Neural crest cell (in vitro differentiated cells): Measurements from ENCODE around the gene HBZ. TPM values are rescaled to one million over a fixed set of nuclear protein-coding genes. Genes with fewer than 3 reads are reported as not detected.

Experiments
- DNase-seq: peaks from one replicate; pipeline ENCODE4 v3.0.0; 2021; ENCODE audit warnings: low read depth, mixed read lengths, low spot score
- H3K27ac Mint-ChIP-seq: one replicate; pipeline ENCODE4 v1.8.0; 2021; ENCODE audit warnings: mild to moderate bottlenecking, mixed read lengths; ENCODE audit not compliant: unreplicated experiment
- H3K27me3 Mint-ChIP-seq: 2 replicates; pipeline ENCODE4 v1.8.0; 2021; ENCODE audit warnings: low read depth, mild to moderate bottlenecking, mixed read lengths
- H3K36me3 Mint-ChIP-seq: 2 replicates; pipeline ENCODE4 v1.8.0; 2021; ENCODE audit warnings: low read depth, mild to moderate bottlenecking, mixed read lengths
- H3K4me1 Mint-ChIP-seq: 2 replicates; pipeline ENCODE4 v1.8.0; 2021; ENCODE audit warnings: mixed read lengths
- H3K4me3 Mint-ChIP-seq: one replicate; pipeline ENCODE4 v1.8.0; 2021; ENCODE audit warnings: mild to moderate bottlenecking, mixed read lengths
- H3K9me3 Mint-ChIP-seq: 2 replicates; pipeline ENCODE4 v1.8.0; 2021; ENCODE audit warnings: mixed read lengths
- total RNA-seq: library from RNA; stranded (reverse); gene quantifications from 2 replicates; pipeline ENCODE4 v1.2.1, GENCODE V29; 2021
- TF ChIP-seq, protein P1 (sequence below): fragments of 200-600 bp; sonication (generic); conservative IDR thresholded peaks from 2 replicates; pipeline ENCODE4 v1.5.0; 2021; ENCODE audit warnings: antibody characterized with exemption, mild to moderate bottlenecking

HBZ gene
- total RNA-seq, 1 donor from 2014 or later = not detected

DNA sequence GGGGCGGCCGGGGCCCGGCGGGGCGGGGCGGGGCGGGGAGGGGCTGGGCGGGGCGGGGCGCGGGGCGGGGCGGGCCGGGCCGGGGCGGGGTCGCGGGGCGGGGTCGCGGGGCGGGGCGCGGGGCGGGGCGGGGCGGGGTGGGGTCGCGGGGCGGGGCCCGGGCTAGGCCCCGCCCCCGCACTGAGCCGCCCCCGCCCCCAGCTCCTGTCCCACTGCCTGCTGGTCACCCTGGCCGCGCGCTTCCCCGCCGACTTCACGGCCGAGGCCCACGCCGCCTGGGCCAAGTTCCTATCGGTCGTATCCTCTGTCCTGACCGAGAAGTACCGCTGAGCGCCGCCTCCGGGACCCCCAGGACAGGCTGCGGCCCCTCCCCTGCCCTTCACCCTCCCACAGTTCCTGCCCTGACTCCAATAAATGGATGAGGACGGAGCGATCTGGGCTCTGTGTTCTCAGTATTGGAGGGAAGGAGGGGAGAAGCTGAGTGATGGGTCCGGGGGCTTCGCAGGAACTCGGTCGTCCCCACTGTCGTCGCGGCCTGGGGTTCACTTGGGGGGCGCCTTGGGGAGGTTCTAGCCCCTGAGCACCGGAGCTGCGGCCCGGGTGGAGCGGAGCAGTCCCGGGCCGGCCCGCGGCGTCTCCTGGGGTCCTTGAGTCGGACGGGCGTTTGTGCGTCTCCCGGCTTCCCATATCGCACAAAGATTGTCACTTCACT, 12.5 kb downstream of the HBZ start:
- Mint-ChIP-seq H3K27me3 (peaks cover 73% of the 10 kb centered on the region), H3K4me1 (no peaks in the 10 kb centered on the region), H3K9me3 (no peaks in the 10 kb centered on the region), H3K27ac (no peak overlapping the region), H3K36me3 (no peaks in the 10 kb centered on the region), H3K4me3 (no peak overlapping the region)
- TF ChIP-seq, protein P1, sequence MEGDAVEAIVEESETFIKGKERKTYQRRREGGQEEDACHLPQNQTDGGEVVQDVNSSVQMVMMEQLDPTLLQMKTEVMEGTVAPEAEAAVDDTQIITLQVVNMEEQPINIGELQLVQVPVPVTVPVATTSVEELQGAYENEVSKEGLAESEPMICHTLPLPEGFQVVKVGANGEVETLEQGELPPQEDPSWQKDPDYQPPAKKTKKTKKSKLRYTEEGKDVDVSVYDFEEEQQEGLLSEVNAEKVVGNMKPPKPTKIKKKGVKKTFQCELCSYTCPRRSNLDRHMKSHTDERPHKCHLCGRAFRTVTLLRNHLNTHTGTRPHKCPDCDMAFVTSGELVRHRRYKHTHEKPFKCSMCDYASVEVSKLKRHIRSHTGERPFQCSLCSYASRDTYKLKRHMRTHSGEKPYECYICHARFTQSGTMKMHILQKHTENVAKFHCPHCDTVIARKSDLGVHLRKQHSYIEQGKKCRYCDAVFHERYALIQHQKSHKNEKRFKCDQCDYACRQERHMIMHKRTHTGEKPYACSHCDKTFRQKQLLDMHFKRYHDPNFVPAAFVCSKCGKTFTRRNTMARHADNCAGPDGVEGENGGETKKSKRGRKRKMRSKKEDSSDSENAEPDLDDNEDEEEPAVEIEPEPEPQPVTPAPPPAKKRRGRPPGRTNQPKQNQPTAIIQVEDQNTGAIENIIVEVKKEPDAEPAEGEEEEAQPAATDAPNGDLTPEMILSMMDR = no peak
- no peak for DNase-seq

DNA sequence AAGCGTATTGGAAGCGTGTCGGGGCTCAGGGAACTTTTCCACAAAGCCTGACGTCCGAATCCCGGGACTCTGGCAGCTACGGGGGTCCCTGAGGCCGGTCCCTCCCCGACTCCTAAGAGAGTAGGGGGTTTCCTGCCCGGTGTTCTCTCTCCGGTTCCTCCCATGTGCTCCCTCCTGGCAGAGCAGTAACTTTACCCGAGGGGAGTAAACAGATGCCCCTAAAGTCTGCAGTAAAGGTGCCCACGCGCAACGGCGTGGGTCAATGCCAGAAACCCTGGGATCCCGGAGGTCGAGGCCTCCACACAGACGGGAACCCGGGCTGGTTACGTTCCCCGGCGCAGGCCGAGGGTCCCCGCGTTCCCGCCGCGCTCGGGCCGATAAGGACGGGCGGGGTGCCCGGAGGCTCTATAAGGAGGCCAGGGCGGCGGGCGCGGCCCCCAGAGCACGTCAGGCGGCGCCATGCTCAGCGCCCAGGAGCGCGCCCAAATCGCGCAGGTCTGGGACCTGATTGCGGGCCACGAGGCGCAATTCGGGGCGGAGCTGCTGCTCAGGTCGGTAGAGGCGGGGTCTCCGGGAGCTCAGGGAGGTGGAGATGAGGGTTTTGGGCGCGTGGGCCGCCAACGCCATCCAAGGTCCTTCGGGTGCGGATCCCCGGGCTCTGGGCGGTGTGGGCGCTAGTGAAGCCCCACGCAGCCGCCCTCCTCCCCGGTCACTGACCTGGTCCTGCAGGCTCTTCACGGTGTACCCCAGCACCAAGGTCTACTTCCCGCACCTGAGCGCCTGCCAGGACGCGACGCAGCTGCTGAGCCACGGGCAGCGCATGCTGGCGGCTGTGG, 13.3 kb downstream of the HBZ start, which contains the start of gene HBM:
Gene HBM, plus strand, starts transcription at position 440 of the 836 bp plus-strand sequence. Its CDS starts 20 bp downstream, at position 460.
- Mint-ChIP-seq H3K27me3 (peaks cover 81% of the 10 kb centered on the region), H3K9me3 (no peaks in the 10 kb centered on the region), H3K4me3 (no peak within 1 kb of the TSS), H3K36me3 (no peaks in the 10 kb centered on the region), H3K4me1 (no peaks in the 10 kb centered on the region), H3K27ac (no peak within 1 kb of the TSS)
- DNase-seq = no peak
- TF ChIP-seq, protein P1 = no peak

DNA sequence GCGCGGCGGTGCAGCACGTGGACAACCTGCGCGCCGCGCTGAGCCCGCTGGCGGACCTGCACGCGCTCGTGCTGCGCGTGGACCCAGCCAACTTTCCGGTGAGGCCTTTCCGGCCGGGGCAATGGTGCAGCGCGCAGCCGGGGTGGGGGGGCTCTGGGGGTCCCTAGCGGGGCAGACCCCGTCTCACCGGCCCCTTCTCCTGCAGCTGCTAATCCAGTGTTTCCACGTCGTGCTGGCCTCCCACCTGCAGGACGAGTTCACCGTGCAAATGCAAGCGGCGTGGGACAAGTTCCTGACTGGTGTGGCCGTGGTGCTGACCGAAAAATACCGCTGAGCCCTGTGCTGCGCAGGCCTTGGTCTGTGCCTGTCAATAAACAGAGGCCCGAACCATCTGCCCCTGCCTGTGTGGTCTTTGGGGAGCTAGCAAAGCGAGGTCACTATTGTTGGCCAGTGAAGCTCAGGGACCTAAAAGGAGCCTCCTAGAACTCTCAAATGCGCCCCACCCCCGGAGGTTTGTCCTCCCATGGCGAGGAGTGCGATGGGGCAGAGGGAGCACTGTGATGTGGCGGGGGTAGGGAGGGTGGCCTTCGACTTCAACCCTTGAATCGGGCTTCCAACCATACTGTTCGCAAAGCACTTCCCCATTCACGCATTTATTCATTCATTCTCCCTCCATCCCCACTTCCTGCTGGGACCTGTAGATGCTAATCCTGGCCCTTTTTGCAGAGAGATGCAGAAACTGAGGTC, 14.1 kb downstream of the HBZ start:
- Mint-ChIP-seq H3K4me3 (no peak overlapping the region), H3K9me3 (no peaks in the 10 kb centered on the region), H3K27ac (no peak overlapping the region), H3K36me3 (no peaks in the 10 kb centered on the region), H3K4me1 (no peaks in the 10 kb centered on the region), H3K27me3 (peaks cover 81% of the 10 kb centered on the region)
- DNase-seq = no peak
- TF ChIP-seq, protein P1 = no peak

DNA sequence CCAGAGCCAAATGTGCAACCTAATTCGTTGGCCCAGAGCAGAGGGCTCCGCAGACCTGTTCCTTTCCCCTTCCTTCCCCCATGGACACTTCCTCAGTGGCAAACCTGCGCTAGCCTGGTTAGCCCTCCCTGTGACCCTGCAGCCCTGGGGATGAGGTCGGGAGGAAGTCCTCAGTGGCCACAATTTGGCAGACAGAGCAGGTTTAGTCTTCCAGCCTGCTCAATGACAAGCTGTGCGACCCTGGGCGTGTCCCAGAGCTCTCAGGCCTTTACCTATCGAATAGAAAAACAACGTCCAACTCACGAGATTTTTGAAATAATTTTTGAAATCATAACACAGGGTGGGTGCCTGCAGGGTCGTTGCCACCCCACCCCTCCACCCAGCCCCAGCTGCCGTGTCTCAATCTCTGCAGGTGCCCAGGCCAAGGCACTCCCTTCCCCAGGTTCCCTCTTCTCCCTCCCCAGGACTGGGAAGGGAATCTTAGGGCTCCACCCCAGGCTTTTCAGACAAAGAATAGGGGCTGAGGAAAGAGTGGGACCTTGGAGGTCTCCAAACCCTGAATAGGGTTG, 14.8 kb downstream of the HBZ start:
- Mint-ChIP-seq H3K27me3 (peaks cover 82% of the 10 kb centered on the region), H3K4me1 (no peaks in the 10 kb centered on the region), H3K27ac (no peak overlapping the region), H3K4me3 (no peak overlapping the region), H3K36me3 (no peaks in the 10 kb centered on the region), H3K9me3 (no peaks in the 10 kb centered on the region)
- TF ChIP-seq, protein P1 = no peak
- no peak for DNase-seq

DNA sequence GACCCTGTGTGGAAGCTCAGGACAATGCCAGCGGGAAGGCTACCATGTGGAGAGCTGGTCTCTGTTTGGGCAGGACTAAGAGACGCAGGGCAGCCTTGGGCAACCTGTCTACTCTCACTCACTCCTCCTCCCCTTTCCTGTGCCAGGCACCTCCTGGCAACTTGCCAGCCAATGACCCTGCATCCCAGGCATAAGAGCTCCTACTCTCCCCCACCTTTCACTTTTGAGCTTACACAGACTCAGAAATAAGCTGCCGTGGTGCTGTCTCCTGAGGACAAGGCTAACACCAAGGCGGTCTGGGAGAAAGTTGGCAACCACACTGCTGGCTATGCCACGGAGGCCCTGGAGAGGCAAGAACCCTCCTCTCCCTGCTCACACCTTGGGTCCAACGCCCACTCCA, 16.0 kb downstream of the HBZ start:
- DNase-seq = no peak
- Mint-ChIP-seq H3K27me3 (peaks cover 78% of the 10 kb centered on the region), H3K4me3 (no peak overlapping the region), H3K4me1 (no peaks in the 10 kb centered on the region), H3K27ac (no peak overlapping the region), H3K36me3 (no peaks in the 10 kb centered on the region), H3K9me3 (no peaks in the 10 kb centered on the region)
- TF ChIP-seq, protein P1 = no peak
